Activated CD4-positive, alpha-beta T cell treated with anti-CD3 and anti-CD28 coated beads, Interleukin-2, amount 10 ng/mL, durations not matched to agents 24 days and 14 days (primary cell): ENCODE measurements around the gene CSKMT. TPM values are rescaled to one million over a fixed set of nuclear protein-coding genes. Genes with fewer than 3 reads are reported as not detected.
"Not testable (repeated sequence)": the region's sequence is repeated elsewhere in the genome, so short reads cannot be mapped to it uniquely, and the experiment has no call there.

Experiments used
- DNase-seq: peaks from one replicate; pipeline ENCODE4 v3.0.0; 2022
- H3K27ac Mint-ChIP-seq: one replicate; pipeline ENCODE4 v1.8.0; 2022; ENCODE audit warnings: mild to moderate bottlenecking, mixed read lengths
- H3K27me3 Mint-ChIP-seq: one replicate; pipeline ENCODE4 v1.8.0; 2022; ENCODE audit warnings: mixed read lengths
- H3K36me3 Mint-ChIP-seq: one replicate; pipeline ENCODE4 v1.8.0; 2022; ENCODE audit warnings: low read depth, mild to moderate bottlenecking, mixed read lengths
- H3K4me1 Mint-ChIP-seq: one replicate; pipeline ENCODE4 v1.8.0; 2021; ENCODE audit warnings: mixed read lengths
- H3K4me3 Mint-ChIP-seq: one replicate; pipeline ENCODE4 v1.8.0; 2022; ENCODE audit warnings: mild to moderate bottlenecking, moderate library complexity, mixed read lengths
- H3K9me3 Mint-ChIP-seq: one replicate; pipeline ENCODE4 v1.8.0; 2021; ENCODE audit warnings: mixed read lengths
- intact Hi-C: fragments of 100-400 bp; cut with micrococcal nuclease; formaldehyde crosslinking; loops from one replicate; pipeline ENCODE4 v1.15.1; 2023
- total RNA-seq: library from RNA; stranded (reverse); gene quantifications from 2 replicates; pipeline ENCODE4 v1.2.3, GENCODE V29; 2022

The CSKMT gene, protein sequence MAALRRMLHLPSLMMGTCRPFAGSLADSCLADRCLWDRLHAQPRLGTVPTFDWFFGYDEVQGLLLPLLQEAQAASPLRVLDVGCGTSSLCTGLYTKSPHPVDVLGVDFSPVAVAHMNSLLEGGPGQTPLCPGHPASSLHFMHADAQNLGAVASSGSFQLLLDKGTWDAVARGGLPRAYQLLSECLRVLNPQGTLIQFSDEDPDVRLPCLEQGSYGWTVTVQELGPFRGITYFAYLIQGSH
- total RNA-seq: 59.5 and 60.9 TPM in 2 replicates

DNA sequence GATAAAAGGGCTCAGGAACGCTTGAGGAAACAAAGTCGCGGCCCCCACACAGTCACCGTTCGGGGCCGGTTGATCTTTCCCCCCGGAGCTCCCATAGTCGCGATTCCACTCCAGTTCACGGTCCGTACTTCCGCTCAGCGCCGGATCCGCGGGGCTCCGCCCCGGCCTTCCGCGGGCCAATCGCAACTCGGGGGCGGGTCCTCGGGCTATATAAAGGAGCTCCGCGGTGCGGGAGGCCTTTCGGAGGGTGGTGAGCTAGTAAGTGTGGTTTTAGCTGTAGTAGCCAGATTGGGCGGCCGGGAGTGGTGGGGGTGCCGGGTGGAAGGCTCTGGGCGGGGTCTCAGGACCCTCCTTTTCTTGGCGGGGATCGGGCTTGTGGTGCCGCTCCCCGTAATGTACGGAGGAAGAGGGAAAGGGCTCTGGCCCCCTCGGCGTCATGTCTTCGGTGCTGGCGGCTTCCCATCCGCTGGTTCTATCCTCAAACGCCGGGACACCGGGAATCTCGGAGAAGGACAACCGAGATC is at the start of gene CSKMT, which contains the start of gene C11orf98:
Gene CSKMT, plus strand, starts transcription at position 238 of the 524 bp plus-strand sequence. CDS start 568 bp downstream, outside the sequence.
Gene C11orf98, minus strand, starts transcription at position 136 of the 524 bp plus-strand sequence. Its CDS starts 41 bp downstream, at position 95.
- peaks cover 26% of the 10 kb centered on the region for H3K4me1 Mint-ChIP-seq
- H3K36me3 Mint-ChIP-seq: peaks cover 51% of the 10 kb centered on the region
- no peaks in the 10 kb centered on the region for H3K9me3 Mint-ChIP-seq
- intact Hi-C loops: loop anchor here (1.0 to 5.0 kb wide), 9 partner anchors 12 to 177 kb away; partner anchors contain the start of genes EML3, GANAB, INTS5 and POLR2G
- H3K27me3 Mint-ChIP-seq: no peaks in the 10 kb centered on the region
- H3K27ac Mint-ChIP-seq: peak within 1 kb of the TSS; percentile 93
- peak within 1 kb of the TSS; percentile 98 for H3K4me3 Mint-ChIP-seq
- DNase-seq: peak; percentile 99

DNA sequence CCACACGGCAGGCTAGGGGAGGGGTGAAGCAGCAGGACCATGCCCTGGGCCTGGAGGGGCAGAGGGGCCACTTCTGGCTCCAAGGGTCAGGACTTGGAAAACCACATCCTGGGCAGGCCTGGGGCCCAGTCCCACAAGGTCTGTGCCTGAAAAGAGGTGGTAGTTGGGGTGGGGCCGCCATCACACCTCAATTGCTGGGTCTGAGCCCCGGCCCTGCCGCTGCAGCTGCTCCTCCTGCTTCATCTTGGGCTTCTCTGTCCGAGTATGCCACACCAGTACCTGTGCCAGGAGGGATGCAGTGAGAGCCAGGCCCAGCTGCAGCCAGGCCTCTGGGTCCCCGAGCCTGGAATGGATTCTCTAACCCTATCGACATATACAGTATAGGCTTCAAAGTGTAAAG is 49.6 kb upstream of the CSKMT start:
- Mint-ChIP-seq H3K4me3 (no peak overlapping the region), H3K36me3 (peaks cover 33% of the 10 kb centered on the region), H3K27me3 (no peaks in the 10 kb centered on the region), H3K9me3 (no peaks in the 10 kb centered on the region), H3K27ac (no peak overlapping the region), H3K4me1 (peaks cover 36% of the 10 kb centered on the region)
- intact Hi-C loops: no loop called here
- DNase-seq: no peak

DNA sequence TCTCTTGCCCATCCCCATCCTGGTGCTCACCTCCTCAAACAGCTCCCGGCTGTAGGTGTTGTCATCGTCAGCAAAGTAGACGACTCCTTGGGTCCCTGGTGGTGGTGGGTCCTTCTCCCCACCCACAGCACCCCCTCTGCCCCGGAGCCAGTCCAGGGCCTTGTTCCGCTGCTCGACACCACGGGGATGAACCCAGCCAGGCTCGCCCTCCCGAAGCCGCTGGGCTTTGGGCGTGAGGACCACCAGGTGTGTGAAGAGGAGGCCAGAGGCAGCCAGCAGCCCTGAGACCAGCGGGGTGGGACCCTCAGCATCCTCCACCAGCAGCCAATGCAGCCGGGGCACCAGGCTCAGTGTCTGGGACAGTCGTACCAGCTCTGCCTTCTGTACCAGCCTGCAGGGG is 48.2 kb upstream of the CSKMT start:
- intact Hi-C loops, H3K4me3 Mint-ChIP-seq, DNase-seq, H3K27ac Mint-ChIP-seq, H3K27me3 Mint-ChIP-seq, H3K9me3 Mint-ChIP-seq: not testable (repeated sequence)
- peaks cover 32% of the 10 kb centered on the region for H3K4me1 Mint-ChIP-seq
- peaks cover 38% of the 10 kb centered on the region for H3K36me3 Mint-ChIP-seq

DNA sequence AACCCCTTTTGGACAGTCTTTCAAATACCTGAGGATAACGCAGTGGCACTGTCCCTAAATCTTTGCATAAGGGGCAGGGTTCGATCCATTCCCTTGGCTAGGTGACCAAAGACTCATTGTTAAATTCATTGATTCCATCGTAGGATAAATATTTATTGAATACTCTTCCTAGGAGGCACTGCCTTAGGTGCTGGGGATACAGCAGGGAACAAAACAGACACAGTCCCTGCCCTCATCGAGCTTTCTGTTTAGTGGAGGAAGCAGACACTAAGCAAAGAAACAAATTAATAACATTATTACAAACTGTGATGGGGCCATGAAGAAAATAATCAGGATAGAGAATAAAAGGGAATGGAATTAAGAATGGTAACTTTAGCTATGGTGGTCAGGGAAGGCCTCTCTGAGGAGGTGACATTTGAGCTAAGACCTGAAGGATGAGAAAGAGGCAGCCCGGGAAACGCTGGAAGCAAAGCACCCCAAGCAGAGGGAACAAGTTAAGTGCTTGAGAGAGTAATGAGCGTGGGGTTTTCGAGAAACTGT is 44.0 kb upstream of the CSKMT start:
- no peak for DNase-seq
- Mint-ChIP-seq H3K27ac (peak overlapping the region; percentile 99), H3K9me3 (no peaks in the 10 kb centered on the region), H3K4me1 (peaks cover 25% of the 10 kb centered on the region), H3K27me3 (peaks cover 1% of the 10 kb centered on the region), H3K36me3 (peaks cover 48% of the 10 kb centered on the region), H3K4me3 (peak overlapping the region; percentile 97)
- intact Hi-C loops: no loop called here

DNA sequence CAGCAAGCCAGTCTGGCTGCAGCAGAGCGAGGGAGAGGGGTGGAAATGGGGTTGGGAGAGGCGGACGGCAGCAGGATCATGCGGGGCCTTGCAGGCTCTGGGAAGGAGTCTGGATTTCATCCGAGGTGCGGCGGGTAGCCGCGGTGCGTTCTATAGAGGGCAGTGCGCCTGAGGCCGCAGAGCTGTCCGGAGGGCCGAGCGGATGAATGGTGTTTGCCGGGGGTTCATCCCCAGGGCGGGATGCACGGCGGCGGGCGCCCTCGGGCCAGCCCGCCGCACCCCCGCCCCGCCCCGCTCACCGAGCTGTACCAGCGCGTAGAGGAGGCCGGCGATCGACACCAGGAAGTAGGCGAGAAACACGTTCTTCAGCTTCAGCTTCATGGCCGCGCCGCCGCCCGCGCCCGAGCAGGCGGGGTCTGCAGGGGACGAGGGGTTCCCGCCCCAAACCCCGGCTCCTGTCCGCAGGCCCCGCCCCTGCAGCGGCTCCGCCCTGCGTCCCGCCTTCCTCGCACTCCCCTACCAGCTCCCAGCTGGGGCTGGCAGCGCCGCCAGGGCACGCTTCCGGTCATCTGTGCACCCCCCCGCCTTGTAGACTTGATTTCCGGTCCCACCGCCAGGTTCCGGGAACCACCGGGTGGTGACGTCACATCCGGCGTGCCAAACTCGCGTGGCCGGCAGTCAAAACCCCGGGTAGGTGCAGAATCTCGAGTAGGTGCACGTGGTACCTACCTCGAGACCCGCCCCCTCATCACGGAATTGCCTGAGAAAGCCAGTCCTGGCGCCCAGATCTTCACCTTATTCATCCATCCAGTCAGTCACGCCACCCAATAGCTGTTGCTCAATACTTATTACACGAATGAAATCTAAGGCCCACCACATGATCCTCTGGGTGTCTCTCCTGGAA is 43.3 kb upstream of the CSKMT start, which contains the start of gene B3GAT3:
Gene B3GAT3, minus strand, starts transcription at position 420 of the 904 bp plus-strand sequence. Its CDS starts 39 bp downstream, at position 381.
- Mint-ChIP-seq H3K9me3 (no peaks in the 10 kb centered on the region), H3K4me3 (peak within 1 kb of the TSS; percentile 97), H3K4me1 (peaks cover 25% of the 10 kb centered on the region), H3K27me3 (peaks cover 1% of the 10 kb centered on the region), H3K27ac (peak within 1 kb of the TSS; percentile 99), H3K36me3 (peaks cover 49% of the 10 kb centered on the region)
- intact Hi-C loops: loop anchor here (1.0 to 2.0 kb wide), 6 partner anchors 10 to 43 kb away; partner anchors contain the start of genes C11orf98, CSKMT, EML3 and GANAB
- DNase-seq: peak; percentile 99

DNA sequence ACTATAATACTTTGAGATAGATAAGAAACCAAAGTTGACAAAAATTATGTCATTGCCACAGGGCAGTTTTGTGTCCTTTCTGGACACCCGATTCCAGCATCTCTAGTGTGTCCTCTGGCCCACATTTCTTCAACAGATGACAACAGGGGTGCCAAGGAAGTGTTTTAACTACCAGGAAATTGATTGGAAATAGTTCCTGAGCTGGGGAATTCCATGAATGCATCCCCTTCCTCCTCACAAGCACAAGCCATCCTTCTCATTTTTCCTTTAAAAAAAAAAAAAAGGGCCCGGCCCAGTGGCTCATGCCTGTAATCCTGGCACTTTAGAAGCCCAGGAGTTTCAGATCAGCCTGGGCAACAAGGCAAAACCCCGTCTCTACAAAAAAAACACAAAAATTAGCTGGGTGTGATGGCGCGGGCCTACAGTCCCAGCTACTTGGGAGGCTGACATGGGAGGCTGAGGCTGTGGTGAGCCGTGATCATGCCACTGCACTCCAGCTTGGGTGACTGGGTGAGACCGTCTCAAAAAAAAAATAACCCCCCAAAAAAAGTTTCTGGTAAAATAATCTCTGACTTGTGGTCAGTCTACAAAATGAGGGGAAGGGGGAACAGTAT is 42.5 kb upstream of the CSKMT start:
- Mint-ChIP-seq H3K27me3 (peaks cover 1% of the 10 kb centered on the region), H3K36me3 (peaks cover 52% of the 10 kb centered on the region), H3K4me1 (peaks cover 25% of the 10 kb centered on the region), H3K4me3 (peak overlapping the region; percentile 97), H3K9me3 (no peaks in the 10 kb centered on the region), H3K27ac (peak overlapping the region; percentile 99)
- intact Hi-C loops: loop anchor here (1.0 to 2.0 kb wide), 6 partner anchors 10 to 42 kb away; partner anchors contain the start of genes C11orf98, CSKMT, EML3 and GANAB
- no peak for DNase-seq

DNA sequence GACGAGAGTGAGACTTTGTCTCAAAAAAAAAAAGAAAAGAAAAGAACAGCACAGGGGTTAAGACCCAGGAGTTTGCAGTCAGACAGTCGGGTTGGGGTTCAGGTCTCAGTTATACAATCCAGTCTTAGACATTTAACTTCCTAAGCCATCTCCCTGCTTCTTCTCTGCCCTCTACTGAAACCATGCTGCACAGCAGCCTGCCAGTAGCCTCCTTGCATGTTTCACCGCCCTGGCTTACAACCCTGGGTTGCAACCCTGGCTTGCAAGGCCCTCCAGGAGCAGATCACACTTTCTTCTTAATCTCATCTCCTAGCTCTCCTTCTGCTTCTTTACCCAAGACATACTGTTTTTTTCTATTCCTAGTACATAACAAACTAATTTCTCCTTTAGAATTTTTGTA is 37.4 kb upstream of the CSKMT start:
- no peaks in the 10 kb centered on the region for H3K9me3 Mint-ChIP-seq
- no peak overlapping the region for H3K4me3 Mint-ChIP-seq
- intact Hi-C loops: no loop called here
- no peak overlapping the region for H3K27ac Mint-ChIP-seq
- no peak for DNase-seq
- peaks cover 7% of the 10 kb centered on the region for H3K4me1 Mint-ChIP-seq
- peaks cover 67% of the 10 kb centered on the region for H3K36me3 Mint-ChIP-seq
- no peaks in the 10 kb centered on the region for H3K27me3 Mint-ChIP-seq

DNA sequence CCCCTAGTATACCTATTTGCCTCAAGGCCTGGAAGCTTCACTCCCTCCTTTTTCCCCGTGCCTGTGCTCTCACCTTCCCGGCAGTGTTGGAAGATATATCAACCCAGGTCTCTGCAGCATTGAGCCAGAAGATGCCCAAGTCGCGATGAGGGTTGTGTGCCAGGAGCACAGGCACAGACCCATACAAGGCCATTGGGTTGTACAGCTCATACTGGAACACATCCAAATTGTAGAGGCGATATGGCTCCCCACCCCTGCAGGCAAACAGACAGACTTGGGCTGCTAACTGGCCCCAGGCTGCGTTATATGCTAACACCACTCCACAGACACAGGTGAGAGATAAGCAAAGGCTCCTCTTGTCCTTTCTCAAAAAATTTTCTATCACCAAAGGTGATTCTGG is 32.6 kb upstream of the CSKMT start:
- H3K9me3 Mint-ChIP-seq: no peaks in the 10 kb centered on the region
- no peaks in the 10 kb centered on the region for H3K27me3 Mint-ChIP-seq
- no peak overlapping the region for H3K27ac Mint-ChIP-seq
- no peak for DNase-seq
- intact Hi-C loops: no loop called here
- no peak overlapping the region for H3K4me3 Mint-ChIP-seq
- peaks cover 14% of the 10 kb centered on the region for H3K4me1 Mint-ChIP-seq
- H3K36me3 Mint-ChIP-seq: peaks cover 72% of the 10 kb centered on the region

DNA sequence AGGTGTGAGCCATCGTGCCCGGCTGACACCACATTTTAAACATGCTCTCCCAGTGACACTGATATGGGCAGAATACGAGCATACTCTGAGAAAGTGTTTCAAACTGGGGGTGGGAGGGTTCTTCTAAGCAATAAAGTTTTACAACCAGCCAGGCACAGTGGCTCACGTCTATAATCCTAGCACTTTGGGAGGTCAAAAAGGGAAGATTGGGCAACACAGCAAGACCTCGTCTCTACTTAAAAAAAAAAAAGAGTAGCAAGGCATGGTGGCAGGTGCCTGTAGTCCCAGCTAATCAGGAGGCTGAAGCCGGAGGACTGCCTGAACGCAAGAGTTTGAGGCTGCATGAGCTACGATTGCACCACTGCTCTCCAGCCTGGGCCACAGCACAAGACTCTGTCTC is 20.9 kb upstream of the CSKMT start:
- Mint-ChIP-seq H3K27me3 (no peaks in the 10 kb centered on the region), H3K9me3 (no peaks in the 10 kb centered on the region)

DNA sequence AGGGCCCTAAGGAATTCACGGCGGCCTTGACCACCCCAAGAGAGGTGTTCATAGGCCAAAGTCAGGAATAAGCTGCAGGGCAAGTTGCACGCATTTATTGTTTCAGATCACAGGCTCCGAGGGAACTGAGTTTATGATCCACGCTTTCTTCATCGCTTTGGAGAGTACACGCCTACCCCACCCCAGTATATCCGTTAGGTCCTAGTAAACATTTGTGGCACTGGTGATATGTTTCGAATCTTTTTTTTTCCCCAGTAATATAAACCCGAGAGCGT is 19.5 kb upstream of the CSKMT start:
- H3K27me3 Mint-ChIP-seq: no peaks in the 10 kb centered on the region
- H3K4me1 Mint-ChIP-seq: peaks cover 25% of the 10 kb centered on the region
- no peaks in the 10 kb centered on the region for H3K9me3 Mint-ChIP-seq
- intact Hi-C loops: no loop called here
- no peak for DNase-seq
- H3K4me3 Mint-ChIP-seq: peak overlapping the region; percentile 99
- peaks cover 47% of the 10 kb centered on the region for H3K36me3 Mint-ChIP-seq
- peak overlapping the region; percentile 96 for H3K27ac Mint-ChIP-seq

More for the DNA sequence above, 20.9 kb upstream of the CSKMT start:
- Mint-ChIP-seq H3K36me3 (peaks cover 47% of the 10 kb centered on the region), H3K4me1 (peaks cover 34% of the 10 kb centered on the region), H3K27ac (peak overlapping the region; percentile 41), H3K4me3 (peak overlapping the region; percentile 30)
- DNase-seq: no peak
- intact Hi-C loops: no loop called here

DNA sequence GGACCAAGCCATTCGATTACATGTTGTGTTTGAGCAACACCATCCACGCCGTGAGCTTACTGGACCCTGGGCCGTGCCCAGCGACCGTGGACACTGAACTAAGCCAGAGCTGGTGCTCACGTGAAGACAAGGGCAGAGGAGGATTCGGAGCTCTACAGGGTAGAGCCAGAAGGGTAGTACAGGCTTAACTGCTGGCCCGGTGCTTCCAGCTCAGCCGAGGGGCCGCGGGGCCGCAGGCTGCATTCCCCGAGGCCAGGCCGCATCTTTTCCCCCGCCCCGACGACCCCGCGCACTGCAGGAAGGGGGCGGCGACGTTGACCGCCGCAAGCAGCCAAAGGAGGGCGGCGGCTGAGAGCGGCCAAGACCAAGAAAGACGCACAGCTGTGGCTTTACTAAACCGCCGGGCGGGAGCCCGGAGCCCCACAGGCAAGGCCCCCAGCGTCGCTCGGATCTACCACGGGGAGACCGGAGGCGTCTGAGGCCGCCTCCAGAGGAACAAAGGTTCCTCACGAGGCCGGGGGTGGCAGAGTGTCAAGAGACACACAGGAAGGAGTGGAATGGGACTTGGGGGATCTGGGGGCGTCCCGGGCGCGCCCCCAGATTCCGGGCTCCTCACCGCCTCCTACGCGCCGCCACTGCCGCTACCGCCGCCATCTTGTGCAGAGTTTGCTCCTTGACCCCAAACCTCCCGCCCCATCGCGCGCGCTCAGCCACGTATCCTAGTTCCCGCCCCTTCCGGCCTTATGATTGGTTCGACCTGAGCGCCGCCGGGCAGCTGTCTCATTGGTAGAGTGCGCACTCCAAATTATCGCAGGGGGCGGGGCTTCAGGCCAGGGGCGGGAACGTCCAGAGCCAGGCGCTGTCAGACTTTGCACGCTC is 18.9 kb upstream of the CSKMT start, which contains the start of gene GANAB:
Gene GANAB, minus strand, starts transcription at position 668 of the 879 bp plus-strand sequence. Its CDS starts 14 bp downstream, at position 654.
- Mint-ChIP-seq H3K27me3 (no peaks in the 10 kb centered on the region), H3K4me3 (peak within 1 kb of the TSS; percentile 99), H3K9me3 (no peaks in the 10 kb centered on the region), H3K4me1 (peaks cover 21% of the 10 kb centered on the region), H3K27ac (peak within 1 kb of the TSS; percentile 96), H3K36me3 (peaks cover 44% of the 10 kb centered on the region)
- DNase-seq: peak; percentile 99
- intact Hi-C loops: loop anchor here (1.0 to 2.0 kb wide), 6 partner anchors 19 to 82 kb away; partner anchors contain the start of genes C11orf98, CSKMT, EEF1G and ROM1

DNA sequence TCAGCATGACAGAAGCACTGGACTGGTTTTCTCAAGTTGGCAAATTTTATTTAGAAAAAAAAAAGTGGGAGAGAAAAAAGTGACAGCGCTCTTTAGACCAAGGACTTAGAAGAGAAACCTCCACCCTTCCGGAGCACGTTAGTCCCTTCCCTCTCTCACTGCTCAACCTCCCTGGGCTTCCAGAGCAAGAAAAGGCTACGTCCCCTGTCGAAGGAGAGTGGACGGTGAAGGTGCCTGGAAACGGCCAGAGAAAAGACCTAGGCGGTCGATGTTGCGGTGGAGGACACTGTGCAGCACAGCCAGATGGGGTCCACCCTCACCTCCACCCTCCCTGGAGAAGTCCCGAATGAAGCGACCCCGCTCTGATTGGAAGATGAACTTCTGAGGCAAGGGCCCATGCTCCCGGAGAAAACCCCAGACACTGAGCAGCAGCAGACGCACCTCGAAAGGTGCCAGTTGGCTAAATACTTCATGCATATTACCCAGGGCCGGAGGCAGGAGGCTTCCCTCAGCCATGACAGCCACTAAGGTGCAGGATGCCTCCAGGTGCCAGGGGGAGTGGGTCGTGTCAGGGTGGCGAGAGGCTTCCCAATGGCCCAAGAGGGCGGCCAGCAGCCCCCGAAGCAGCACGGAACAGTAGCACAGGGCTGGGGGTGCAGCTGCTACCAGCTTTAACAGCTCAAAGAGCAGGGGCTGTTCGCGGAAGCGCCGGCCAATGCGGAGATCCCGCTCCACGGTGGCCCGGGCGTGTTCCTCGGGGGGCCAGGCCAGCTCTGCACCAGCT is 18.1 kb upstream of the CSKMT start:
- peak overlapping the region; percentile 99 for H3K4me3 Mint-ChIP-seq
- H3K4me1 Mint-ChIP-seq: peaks cover 20% of the 10 kb centered on the region
- no peaks in the 10 kb centered on the region for H3K27me3 Mint-ChIP-seq
- DNase-seq: no peak
- H3K36me3 Mint-ChIP-seq: peaks cover 41% of the 10 kb centered on the region
- no peaks in the 10 kb centered on the region for H3K9me3 Mint-ChIP-seq
- intact Hi-C loops: loop anchor here (1.0 to 2.0 kb wide), 6 partner anchors 18 to 81 kb away; partner anchors contain the start of genes C11orf98, CSKMT, EEF1G and ROM1
- peak overlapping the region; percentile 96 for H3K27ac Mint-ChIP-seq
